GM18951 (cell line): ENCODE results near the gene RPIA.

Source experiments
- POLR2A ChIP-seq: IDR thresholded peaks from 4 replicates; pipeline ENCODE4 v1.6.1; 2011; ENCODE audit warnings: mild to moderate bottlenecking; ENCODE audit not compliant: insufficient read length, insufficient read depth; ENCODE audit errors: extremely low read depth
- in situ Hi-C: fragments of 300-500 bp; cut with MboI; formaldehyde crosslinking; loops from one replicate; pipeline ENCODE4 v1.12.0; 2022; ENCODE audit warnings: low sequenced_read_pairs, mixed read lengths, inconsistent platforms; ENCODE audit not compliant: unreplicated experiment

RPIA gene

GRCh38 chr2:88729061-88729745 lies 37.7 kb downstream of the RPIA start:
- TF ChIP-seq POLR2A, result no peak
- in situ Hi-C loops, result no loop called here

- in situ Hi-C loops, result no loop called here
- no peak for TF ChIP-seq POLR2A
Observed at GRCh38 chr2:88733155-88733902, 41.9 kb downstream of the RPIA start.

GRCh38 chr2:88735133-88735532 lies 43.7 kb downstream of the RPIA start:
- no peak for TF ChIP-seq POLR2A
- in situ Hi-C loops, result no loop called here

- no peak for TF ChIP-seq POLR2A
- in situ Hi-C loops, result no loop called here
Observed at GRCh38 chr2:88735853-88736252, 44.4 kb downstream of the RPIA start.

- no peak for TF ChIP-seq POLR2A
- in situ Hi-C loops, result no loop called here
Observed at GRCh38 chr2:88736437-88736836, 45.0 kb downstream of the RPIA start.

- in situ Hi-C loops, result no loop called here
- TF ChIP-seq POLR2A, result no peak
Observed at GRCh38 chr2:88737385-88737784, 45.9 kb downstream of the RPIA start.

GRCh38 chr2:88738271-88738670 lies 46.8 kb downstream of the RPIA start:
- TF ChIP-seq POLR2A, result no peak
- in situ Hi-C loops, result no loop called here

GRCh38 chr2:88739985-88740600 lies 48.6 kb downstream of the RPIA start:
- no peak for TF ChIP-seq POLR2A
- in situ Hi-C loops, result loop anchor here (10.0 kb wide), 1 partner anchor 95 kb away; no protein-coding TSS in a partner anchor

GRCh38 chr2:88746929-88747490 lies 55.5 kb downstream of the RPIA start:
- in situ Hi-C loops, result loop anchor here (10.0 kb wide), 1 partner anchor 88 kb away; no protein-coding TSS in a partner anchor

GRCh38 chr2:88747990-88748389 lies 56.5 kb downstream of the RPIA start:
- in situ Hi-C loops, result loop anchor here (10.0 kb wide), 1 partner anchor 87 kb away; no protein-coding TSS in a partner anchor
- TF ChIP-seq POLR2A, result no peak

More at GRCh38 chr2:88746929-88747490, 55.5 kb downstream of the RPIA start:
- no peak for TF ChIP-seq POLR2A

- no peak for TF ChIP-seq POLR2A
- in situ Hi-C loops, result no loop called here
Observed at GRCh38 chr2:88751768-88752167, 60.3 kb downstream of the RPIA start.

GRCh38 chr2:88753833-88754584 lies 62.5 kb downstream of the RPIA start:
- in situ Hi-C loops, result no loop called here
- no peak for TF ChIP-seq POLR2A
